H54 (cell line): Measurements from ENCODE around the gene ITSN1.

Experiments used
- DNase-seq: peaks from one replicate; pipeline ENCODE4 v3.0.0; 2011; ENCODE audit warnings: low spot score, mixed read lengths; ENCODE audit not compliant: insufficient read length
- FAIRE-seq: peaks from 3 replicates; lab custom pipeline; 2011; peaks lifted over from hg19 to GRCh38; lab: Jason Lieb, UNC
- POLR2A ChIP-seq: IDR thresholded peaks from 2 replicates; pipeline ENCODE4 v1.6.1; 2011; ENCODE audit warnings: low read depth, mild to moderate bottlenecking, low read length

Gene ITSN1

DNA sequence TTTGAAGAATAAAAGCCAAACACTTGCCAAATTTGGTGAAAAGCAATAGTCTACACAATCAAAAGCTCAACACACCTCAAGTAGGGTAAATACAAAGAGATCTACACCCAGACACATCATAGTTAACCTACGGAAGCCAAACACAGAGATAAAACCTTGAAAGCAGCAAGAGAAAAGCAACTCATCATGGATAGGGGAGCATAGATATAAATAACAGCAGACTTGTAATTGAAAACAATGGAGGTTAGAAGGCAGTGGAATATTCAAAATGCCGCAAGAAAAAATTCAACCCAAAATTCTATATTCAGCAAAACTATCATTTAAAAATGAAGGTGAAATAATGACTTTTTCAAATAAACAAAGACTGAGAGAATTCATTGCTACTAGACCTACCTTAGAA lies 105.1 kb downstream of the ITSN1 start:
- no peak for TF ChIP-seq POLR2A
- FAIRE-seq = no peak
- no peak for DNase-seq

DNA sequence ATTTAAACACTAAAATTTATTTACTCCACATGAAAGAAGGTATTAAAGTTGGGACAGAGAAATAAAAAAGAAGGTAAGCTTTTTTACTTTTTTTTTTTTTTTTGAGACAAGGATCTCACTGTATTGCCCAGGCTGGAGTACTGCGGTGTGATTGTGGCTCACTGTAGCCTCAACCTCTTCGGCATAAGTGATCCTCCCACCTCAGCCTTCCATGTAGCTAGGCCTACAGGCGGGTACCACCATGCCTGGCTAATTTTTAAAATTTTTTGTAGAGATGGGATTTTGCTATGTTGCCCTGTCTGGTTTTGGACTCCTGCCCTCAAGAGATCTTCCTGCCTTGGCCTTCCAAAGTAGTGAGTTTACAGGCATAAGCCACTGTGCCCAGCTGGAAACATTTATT lies 106.6 kb downstream of the ITSN1 start:
- DNase-seq (no peak), FAIRE-seq (no peak)
- TF ChIP-seq POLR2A = no peak

DNA sequence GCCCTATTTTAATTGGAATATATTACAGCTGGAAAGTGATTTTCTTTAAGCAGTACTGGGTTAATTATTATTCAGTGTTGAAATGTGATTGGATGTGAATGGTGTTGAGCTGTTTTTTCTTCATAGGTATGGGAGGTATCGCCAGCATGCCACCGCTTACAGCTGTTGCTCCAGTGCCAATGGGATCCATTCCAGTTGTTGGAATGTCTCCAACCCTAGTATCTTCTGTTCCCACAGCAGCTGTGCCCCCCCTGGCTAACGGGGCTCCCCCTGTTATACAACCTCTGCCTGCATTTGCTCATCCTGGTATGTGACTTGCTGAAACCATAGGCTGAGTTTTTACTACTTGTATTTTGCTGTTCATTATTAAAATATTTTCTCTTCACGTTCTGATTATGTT lies 107.7 kb downstream of the ITSN1 start:
- no peak for DNase-seq
- FAIRE-seq = no peak
- no peak for TF ChIP-seq POLR2A

DNA sequence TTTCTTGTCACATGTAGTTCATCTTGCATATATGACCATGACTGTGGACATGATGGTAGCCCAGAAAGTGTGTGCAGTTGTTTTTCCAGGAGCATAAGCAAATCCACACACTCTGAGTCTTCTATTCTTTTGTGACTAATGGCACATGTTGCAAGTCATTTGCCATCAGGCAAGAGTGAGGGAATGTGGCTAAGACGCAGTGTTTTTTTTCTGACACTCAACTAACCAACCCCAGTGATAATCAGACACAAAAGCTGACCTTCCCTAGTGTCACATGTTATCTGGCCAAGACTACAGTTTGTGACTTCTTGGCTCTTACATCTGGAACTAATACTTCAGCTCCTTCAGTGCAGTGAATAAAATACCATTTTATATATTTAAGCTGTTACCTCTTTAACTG lies 108.8 kb downstream of the ITSN1 start:
- FAIRE-seq (peak; percentile 38), DNase-seq (no peak)
- no peak for TF ChIP-seq POLR2A

DNA sequence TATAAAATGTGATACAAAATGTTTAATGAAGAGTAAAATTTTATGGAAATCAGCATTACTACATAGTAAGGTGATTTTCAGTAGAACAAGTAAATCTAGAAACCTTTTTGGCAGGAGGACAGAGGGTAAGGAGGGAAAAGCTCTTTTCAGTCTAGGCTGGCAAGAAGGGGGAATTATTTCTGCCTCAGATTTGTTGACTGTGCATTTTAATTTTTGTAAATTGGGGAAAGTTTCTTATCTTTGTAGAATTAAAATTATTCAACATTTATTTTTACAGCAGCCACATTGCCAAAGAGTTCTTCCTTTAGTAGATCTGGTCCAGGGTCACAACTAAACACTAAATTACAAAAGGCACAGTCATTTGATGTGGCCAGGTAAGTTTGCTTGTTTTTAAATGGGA lies 109.2 kb downstream of the ITSN1 start:
- FAIRE-seq = no peak
- no peak for DNase-seq
- TF ChIP-seq POLR2A = no peak

DNA sequence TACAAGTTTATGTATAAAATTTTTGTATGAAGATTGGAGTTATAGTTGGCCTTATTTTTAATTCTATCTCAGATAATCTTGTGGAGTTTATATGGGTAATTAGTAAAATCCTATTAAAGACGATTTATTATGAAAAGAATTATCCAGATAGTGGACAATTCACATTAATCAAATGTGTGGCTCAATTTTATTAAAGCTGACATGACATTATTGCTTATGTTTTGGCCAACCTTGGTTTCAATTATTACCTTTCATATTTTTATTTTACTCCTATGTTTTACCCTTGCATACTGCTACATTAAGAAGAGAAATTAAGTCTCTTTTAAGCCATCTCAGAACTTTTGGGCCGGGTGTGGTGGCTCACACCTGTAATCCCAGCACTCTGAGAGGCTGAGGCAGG lies 110.0 kb downstream of the ITSN1 start:
- no peak for TF ChIP-seq POLR2A
- no peak for DNase-seq
- no peak for FAIRE-seq

DNA sequence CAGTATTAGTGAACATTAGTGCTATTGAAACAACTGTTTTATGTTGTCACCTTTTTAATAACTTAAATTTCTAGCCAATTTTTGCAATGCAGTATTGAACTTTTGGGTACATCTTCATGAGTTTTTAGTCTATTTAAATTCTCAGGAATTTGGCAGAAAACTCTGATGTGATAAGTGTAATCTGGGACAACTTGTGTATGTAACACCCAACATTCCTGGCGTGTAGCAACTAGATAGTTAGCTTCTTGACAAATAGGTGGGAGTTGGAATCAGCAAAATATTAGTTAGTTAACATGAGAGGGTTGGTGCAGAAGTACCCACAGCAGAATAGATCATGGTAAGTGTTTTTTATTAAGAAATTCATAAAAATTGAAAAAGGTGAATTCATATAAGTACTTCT lies 111.6 kb downstream of the ITSN1 start:
- no peak for TF ChIP-seq POLR2A
- DNase-seq = no peak
- no peak for FAIRE-seq

DNA sequence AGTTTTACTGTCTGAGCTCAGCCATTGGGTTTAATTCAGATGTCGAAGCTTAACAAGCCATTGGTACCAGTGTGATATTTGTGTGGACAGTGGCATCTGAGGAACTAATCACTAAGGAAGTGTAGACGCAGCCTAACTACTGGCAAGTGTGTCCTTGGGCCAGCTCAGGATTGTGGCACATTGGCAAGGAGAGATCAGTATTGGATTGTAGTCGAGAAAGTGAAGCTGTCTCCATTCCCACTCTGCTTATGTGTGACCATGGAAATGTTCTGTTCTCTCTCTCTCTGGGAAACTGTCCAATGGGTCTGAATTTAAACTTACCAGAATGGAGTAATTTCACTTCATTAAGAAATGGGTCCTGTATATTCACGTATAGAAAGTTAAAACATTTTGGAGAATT lies 112.2 kb downstream of the ITSN1 start:
- no peak for TF ChIP-seq POLR2A
- DNase-seq (no peak), FAIRE-seq (no peak)

DNA sequence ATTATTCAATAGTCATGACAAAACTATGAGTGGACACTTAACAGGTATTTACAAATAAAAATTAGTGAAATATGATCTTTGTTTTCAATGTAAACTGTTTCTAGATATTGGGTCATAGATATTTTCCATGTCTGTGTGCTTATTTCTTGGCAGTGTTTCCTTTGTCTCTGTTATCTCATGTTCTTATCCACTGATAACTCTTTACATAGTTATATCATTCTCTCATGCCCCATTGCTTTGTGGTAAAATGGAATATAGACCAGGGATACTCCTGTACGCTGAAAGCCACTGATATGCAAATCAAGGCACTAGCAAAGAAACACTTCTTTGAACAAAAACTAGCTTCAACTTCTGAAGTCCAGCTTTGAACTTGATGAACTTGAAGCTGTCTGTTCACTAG lies 113.1 kb downstream of the ITSN1 start:
- DNase-seq (no peak), FAIRE-seq (no peak)
- no peak for TF ChIP-seq POLR2A

DNA sequence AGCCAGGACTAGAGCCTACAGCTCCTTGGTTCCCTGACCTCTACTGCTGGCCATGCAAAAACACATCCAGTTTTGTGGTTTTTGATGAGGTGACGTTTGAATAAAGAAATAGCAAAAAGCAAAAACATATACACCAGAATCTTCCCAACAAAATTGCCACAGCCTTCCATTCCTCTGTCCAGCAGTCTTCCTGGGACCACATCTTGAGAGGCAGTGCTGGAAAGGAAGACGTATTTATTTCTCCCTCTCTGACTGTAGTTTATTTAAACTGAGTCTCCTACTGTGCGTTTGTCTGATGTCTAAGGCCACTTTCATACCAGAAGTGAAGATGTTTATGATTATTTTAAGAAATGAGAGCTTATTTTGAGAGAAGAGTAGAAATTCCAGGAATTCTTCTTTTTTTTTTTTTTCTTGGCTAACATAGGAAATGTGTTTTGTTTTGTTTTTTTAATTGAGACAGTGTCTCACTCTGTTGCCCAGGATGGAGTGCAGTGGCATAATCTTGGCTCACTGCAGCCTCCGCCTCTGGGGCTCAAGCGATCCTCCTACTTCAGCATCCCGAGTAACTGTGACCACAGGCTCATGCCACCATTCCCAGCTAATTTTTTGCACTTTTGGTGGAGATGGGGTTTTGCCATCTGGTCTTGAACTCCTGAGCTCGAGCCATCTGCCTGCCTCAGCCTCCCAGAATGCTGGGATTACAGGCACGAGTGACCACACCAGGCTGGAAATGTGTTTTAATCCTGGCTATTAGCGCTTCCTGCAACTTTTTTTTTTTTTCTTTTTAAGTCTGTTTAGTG lies 118.5 kb downstream of the ITSN1 start:
- DNase-seq = no peak
- no peak for TF ChIP-seq POLR2A
- FAIRE-seq = peak; percentile 30

DNA sequence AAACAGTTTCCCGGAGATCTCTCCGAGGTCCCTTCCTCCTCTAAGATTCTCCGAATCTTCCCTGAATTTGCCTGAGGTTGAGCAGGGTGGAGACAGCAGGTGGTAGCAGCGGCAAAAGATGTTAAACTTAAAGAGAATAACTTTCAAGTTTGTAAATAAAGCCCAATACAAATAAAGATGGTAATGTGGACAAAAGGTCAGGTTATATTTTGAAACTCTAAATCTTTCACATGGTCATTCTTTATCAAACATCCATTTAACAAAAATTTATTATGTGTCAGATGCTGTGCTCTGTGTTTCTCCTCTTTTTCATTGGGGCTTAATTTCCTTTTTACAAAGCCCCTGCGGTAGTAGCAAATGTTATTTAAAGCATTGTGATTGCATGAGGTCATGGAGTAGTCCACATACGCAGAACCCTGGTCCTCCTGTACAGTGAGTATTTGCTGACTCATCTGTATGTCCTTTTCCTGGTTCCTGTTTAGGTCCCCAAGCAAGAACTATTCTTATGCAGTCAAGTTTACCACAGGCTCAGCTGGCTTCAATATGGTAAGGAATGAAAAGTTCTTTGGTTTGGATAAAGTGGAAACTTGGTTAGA lies 119.2 kb downstream of the ITSN1 start:
- peak; percentile 77 for DNase-seq
- peak; percentile 94 for FAIRE-seq
- no peak for TF ChIP-seq POLR2A

DNA sequence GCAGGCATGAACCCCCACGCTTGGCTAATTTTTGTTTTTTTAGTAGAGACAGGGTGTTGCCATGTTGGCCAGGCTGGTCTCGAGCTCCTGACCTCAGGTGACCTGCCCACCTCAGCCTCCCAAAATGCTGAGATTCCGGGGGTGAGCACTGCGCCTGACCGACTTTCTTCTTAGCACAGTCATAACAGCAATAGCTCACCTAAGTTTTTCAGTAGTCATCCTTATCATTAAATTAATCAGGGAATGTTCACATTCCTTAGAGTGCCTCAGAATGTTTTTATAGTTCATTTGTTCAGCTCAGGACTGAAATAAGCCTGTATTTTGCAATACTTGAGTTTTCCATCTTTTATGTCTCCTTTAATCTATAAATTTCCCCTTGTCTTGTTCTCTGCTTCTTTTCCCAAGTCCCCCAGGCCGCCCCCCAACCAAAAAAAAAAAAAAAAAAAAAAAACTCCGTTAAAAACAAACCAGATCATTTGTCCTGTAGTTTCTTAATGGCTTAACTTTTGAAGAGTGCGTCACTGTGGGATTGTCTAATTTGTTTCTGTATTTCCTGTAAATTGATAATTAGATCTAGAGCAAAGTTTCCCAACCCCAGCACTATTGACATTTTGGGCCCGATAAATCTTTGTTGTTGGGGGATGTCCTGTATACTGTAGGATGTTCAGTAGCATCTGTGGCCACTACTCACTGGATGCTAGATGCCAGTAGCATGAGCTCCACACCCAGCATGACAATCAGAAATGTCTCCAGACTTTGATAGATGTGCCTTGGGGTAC lies 120.7 kb downstream of the ITSN1 start:
- no peak for TF ChIP-seq POLR2A
- DNase-seq = no peak
- FAIRE-seq = no peak

DNA sequence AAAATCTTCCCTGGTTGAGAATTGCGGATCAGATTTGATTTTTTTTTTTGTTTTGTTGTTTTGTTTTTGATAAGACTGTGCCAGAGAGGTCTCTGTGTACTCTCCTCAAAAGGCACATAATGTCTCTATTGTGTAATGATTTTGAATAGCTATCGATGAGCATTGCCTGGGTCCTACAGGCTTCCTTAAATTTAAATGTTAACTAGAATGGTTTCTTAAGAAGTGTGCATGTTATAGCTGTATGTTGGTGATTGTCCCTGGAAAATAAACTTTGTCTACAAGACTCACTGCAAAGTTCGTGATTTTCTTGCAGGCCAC lies 121.2 kb downstream of the ITSN1 start:
- no peak for FAIRE-seq
- no peak for DNase-seq
- no peak for TF ChIP-seq POLR2A

DNA sequence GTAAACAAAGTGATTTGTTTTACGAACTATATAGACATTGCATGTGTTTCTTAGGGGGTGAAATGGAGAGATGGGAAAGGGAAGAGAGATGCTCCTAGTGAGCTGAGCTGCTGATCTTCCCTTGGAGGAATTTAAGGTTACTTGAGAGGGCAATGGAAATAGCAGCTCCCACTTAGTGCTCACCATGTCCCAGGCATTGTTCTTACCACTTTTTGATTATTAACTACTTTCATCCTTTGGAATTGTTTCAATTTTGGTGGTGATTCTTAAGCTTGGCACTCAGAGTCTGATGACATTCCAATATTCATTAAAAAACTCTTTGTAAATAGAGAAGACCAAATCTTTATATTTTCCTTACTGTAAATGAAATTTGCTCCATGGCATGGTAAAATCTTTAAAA lies 124.9 kb downstream of the ITSN1 start:
- no peak for TF ChIP-seq POLR2A
- DNase-seq (no peak), FAIRE-seq (no peak)

DNA sequence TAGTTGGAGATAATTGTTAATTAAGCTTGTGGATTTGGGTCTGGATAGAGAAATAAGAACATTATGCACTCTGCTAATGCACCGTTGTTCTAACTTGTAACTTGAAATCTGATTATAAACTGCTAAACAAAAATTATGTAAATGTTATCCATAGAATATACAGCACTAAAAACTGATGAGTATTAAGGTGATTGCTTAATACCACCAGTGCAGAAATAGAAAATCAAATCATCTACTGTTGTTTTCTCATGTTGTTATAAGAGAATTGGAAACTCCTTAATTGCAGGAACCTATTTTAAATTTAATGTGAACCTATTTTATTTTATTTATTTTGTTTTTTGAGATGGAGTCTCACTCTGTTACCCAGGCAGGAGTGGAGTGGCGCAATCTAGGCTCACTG lies 125.7 kb downstream of the ITSN1 start:
- no peak for TF ChIP-seq POLR2A
- no peak for FAIRE-seq
- DNase-seq = no peak

DNA sequence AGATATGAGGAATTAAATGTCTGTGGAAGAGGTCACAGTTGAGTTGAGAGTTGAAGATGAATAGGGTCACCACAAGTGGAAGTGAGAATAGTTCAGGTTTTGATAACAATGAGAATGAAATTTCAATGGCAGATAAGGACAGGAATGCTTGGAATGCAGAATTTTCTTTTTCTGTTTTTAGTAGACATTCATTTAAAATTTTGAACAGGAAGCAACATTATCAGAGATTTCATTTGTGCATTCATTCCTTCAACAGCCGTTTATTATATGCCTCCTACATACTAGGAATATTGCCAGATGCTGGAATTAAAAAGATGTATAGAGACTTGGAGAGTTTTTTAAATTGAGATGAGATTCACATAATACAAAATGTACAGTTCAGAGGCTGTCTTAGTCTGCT lies 126.8 kb downstream of the ITSN1 start:
- TF ChIP-seq POLR2A = no peak
- FAIRE-seq (no peak), DNase-seq (no peak)
